ENCODE measurements around the gene WDR81. TPM values are rescaled to one million over a fixed set of nuclear protein-coding genes. Genes with fewer than 3 reads are reported as not detected.
"Not testable (repeated sequence)": the region's sequence is repeated elsewhere in the genome, so short reads cannot be mapped to it uniquely, and the experiment has no call there.

Gene WDR81
- total and polyA plus RNA-seq, 7 experiments from 2014 or later, result 9.8 to 55.1 (median 36.6) TPM

DNA sequence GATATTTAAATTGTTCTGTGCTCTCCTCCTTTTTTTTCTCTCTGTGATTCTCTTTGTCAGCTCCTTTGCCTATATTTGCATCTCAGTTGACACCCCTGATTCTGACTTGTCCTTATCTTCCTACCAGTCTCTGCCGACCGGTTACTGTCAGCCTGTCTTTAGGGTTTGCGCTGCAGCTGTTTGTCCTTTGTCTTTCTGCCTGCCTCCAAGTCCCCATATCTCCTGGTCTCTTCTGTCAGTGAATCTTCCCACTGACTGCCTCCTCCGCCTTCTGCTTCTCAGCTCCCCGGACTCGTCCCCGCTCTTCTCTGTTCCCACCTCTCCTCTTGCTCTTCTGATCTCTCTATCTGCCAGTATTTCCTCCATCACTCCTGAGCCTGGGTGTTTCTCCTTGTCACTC is 19.5 kb upstream of the WDR81 start:
- Mint-ChIP-seq H3K27ac (no peak overlapping the region), H3K27me3 (peaks cover 9 to 35% (median 21%) of the 10 kb centered on the region in 5 donors), H3K9me3 (no peaks in the 10 kb centered on the region), H3K36me3 (peaks cover 0 to 8% (median 0%) of the 10 kb centered on the region in 5 donors), H3K4me1 (peaks cover 0 to 8% (median 0%) of the 10 kb centered on the region in 7 donors), H3K4me3 (no peak overlapping the region)
- DNase-seq (no peak), ATAC-seq (no peak)
- intact Hi-C loops (cut with micrococcal nuclease), result no loop called here
- Histone ChIP-seq H3K4me1 (ENCODE audit: control insufficient read depth in 2 of 2, insufficient read depth in 2 of 2, low read length in 2 of 2) (peaks cover 0 to 4% of the 10 kb centered on the region in 2 donors), H3K27me3 (ENCODE audit: control insufficient read depth in 2 of 2, insufficient read depth in 2 of 2, low read length in 2 of 2) (no peaks in the 10 kb centered on the region), H3K4me3 (ENCODE audit: low read length) (no peak overlapping the region), H3K9me3 (ENCODE audit: control insufficient read depth in 2 of 3, low read length in 3 of 3) (no peaks in the 10 kb centered on the region), H3K27ac (ENCODE audit: low read depth, low read length) (no peak overlapping the region), H3K36me3 (ENCODE audit: control insufficient read depth in 2 of 3, insufficient read depth in 3 of 3, low read length in 3 of 3) (no peaks in the 10 kb centered on the region)
- POLR2A ChIA-PET, result no interaction called here
- CTCF ChIA-PET, result interaction anchor here (0.6 kb wide), 1 partner anchor 133 kb away, joined by 3 read pairs; no protein-coding TSS in a partner anchor

DNA sequence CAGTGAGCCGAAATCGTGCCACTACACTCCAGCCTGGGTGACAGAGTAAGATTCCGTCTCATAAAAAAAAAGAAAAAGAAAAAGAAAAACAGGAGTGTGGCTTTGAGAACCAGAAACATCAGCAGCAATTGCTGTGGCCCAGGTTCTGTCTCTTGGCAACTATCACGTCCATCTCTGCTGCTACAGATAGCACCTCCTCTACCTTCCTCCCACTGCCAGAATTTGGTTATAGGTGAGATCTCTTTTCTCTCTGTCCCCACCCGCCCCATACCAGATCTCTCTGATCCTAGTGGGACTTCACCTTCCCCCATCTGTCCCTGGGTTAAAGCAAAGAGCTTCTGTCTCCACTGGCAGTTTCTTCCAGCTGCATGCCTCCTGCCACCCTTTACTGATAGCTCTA is 17.4 kb upstream of the WDR81 start:
- Histone ChIP-seq H3K36me3 (ENCODE audit: control insufficient read depth in 2 of 3, insufficient read depth in 3 of 3, low read length in 3 of 3) (no peaks in the 10 kb centered on the region), H3K4me1 (ENCODE audit: control insufficient read depth in 2 of 2, insufficient read depth in 2 of 2, low read length in 2 of 2) (peaks cover 7 to 9% of the 10 kb centered on the region in 2 donors), H3K9me3 (ENCODE audit: control insufficient read depth in 2 of 3, low read length in 3 of 3) (no peaks in the 10 kb centered on the region), H3K27me3 (ENCODE audit: control insufficient read depth in 2 of 2, insufficient read depth in 2 of 2, low read length in 2 of 2) (no peaks in the 10 kb centered on the region), H3K4me3 (ENCODE audit: low read length) (no peak overlapping the region), H3K27ac (ENCODE audit: low read depth, low read length) (no peak overlapping the region)
- H3K4me1 Mint-ChIP-seq, result peaks cover 9 to 21% (median 14%) of the 10 kb centered on the region in 7 donors
- CTCF ChIA-PET, result no interaction called here
- no peak for DNase-seq
- ATAC-seq, result peak; percentile 68
- intact Hi-C loops (cut with micrococcal nuclease), result no loop called here
- POLR2A ChIA-PET, result no interaction called here
- no peak overlapping the region for H3K4me3 Mint-ChIP-seq
- no peaks in the 10 kb centered on the region for H3K9me3 Mint-ChIP-seq
- H3K27ac Mint-ChIP-seq, result no peak overlapping the region
- H3K36me3 Mint-ChIP-seq, result peaks cover 0 to 8% (median 0%) of the 10 kb centered on the region in 5 donors
- H3K27me3 Mint-ChIP-seq, result peaks cover 12 to 47% (median 21%) of the 10 kb centered on the region in 5 donors

DNA sequence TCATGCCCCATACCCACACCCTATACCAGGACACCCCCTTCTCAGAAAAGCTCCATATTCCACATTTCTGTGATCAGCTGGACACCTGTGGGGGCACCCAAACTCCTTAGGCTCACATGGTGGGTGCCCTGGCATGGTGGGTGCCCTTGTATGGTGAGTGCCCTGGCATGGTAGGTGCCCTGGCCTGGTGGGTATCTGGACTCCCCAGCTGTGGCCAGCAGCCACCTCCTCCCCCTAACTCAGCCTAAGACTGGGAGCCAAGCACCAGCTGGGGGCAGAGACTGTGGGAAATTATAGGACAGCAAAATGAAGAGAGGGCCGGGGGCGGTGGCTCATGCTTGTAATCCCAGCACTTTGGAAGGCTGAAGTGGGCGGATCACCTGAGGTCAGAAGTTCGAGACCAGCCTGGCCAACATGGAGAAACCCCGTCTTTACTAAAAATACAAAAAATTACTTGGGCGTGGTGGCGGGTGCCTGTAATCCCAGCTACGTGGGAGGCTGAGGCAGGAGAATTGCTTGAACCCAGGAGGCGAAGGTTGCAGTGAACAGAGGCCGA is 15.6 kb upstream of the WDR81 start:
- intact Hi-C loops (cut with micrococcal nuclease); H3K27ac ChIP-seq (ENCODE audit: low read depth, low read length); DNase-seq; H3K27me3 ChIP-seq (ENCODE audit: control insufficient read depth in 2 of 2, insufficient read depth in 2 of 2, low read length in 2 of 2); H3K9me3 Mint-ChIP-seq; H3K36me3 ChIP-seq (ENCODE audit: control insufficient read depth in 2 of 3, insufficient read depth in 3 of 3, low read length in 3 of 3); H3K4me1 ChIP-seq (ENCODE audit: control insufficient read depth in 2 of 2, insufficient read depth in 2 of 2, low read length in 2 of 2); H3K27ac Mint-ChIP-seq; H3K9me3 ChIP-seq (ENCODE audit: control insufficient read depth in 2 of 3, low read length in 3 of 3); ATAC-seq; CTCF ChIA-PET; H3K4me3 ChIP-seq (ENCODE audit: low read length): not testable (repeated sequence)
- POLR2A ChIA-PET, result interaction anchor here (0.5 to 0.7 kb wide), 2 partner anchors 16 to 161 kb away, joined by 3 to 5 read pairs; partner anchors contain the start of gene WDR81
- Mint-ChIP-seq H3K4me3 (peak overlapping the region in 9 of 10 donors; percentile 33 to 85 (median 47)), H3K36me3 (peaks cover 0 to 11% (median 0%) of the 10 kb centered on the region in 5 donors), H3K27me3 (peaks cover 13 to 47% (median 24%) of the 10 kb centered on the region in 5 donors), H3K4me1 (peaks cover 10 to 23% (median 17%) of the 10 kb centered on the region in 7 donors)

DNA sequence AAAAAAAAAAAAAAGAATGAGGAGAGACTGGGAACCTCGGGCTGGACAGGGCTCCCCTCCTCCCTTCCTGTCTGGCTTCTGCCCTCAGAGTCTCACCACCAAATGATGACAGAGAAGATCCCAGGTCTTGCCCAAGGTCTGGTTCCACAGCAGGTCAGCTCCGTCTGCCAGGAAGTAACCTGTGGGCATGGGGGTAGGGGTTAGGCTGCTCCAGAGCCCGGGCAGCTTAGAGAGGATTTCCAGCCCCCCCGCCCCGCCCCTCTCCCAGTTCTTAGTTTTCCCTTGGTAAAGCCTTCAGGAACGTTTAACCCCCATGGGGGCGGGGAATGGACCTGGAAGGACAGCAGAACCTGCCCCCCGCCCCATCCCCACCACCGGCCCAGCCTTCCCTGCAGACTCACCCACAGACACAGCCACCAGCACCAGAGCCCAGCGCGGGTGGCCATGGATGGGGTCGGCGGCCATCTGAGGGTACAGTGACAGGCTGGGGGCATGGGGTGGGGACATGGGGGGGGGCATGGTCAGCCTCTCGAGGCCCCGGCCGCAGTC is 15.0 kb upstream of the WDR81 start:
- Mint-ChIP-seq H3K4me1 (peaks cover 10 to 23% (median 20%) of the 10 kb centered on the region in 7 donors), H3K27me3 (peaks cover 13 to 47% (median 27%) of the 10 kb centered on the region in 5 donors), H3K4me3 (peak overlapping the region in 8 of 10 donors; percentile 33 to 85 (median 50)), H3K36me3 (peaks cover 0 to 13% (median 0%) of the 10 kb centered on the region in 5 donors), H3K9me3 (no peaks in the 10 kb centered on the region), H3K27ac (no peak overlapping the region)
- H3K27me3 ChIP-seq (ENCODE audit: control insufficient read depth in 2 of 2, insufficient read depth in 2 of 2, low read length in 2 of 2), result no peaks in the 10 kb centered on the region
- ChIA-PET CTCF (no interaction called here), POLR2A (interaction anchor here (0.6 kb wide), 1 partner anchor 464 kb away, joined by 3 read pairs; no protein-coding TSS in a partner anchor)
- DNase-seq (no peak), ATAC-seq (peak; percentile 10)
- no peaks in the 10 kb centered on the region for H3K9me3 ChIP-seq (ENCODE audit: control insufficient read depth in 2 of 3, low read length in 3 of 3)
- H3K4me1 ChIP-seq (ENCODE audit: control insufficient read depth in 2 of 2, insufficient read depth in 2 of 2, low read length in 2 of 2), result peaks cover 7 to 9% of the 10 kb centered on the region in 2 donors
- no peak overlapping the region for H3K27ac ChIP-seq (ENCODE audit: low read depth, low read length)
- no peaks in the 10 kb centered on the region for H3K36me3 ChIP-seq (ENCODE audit: control insufficient read depth in 2 of 3, insufficient read depth in 3 of 3, low read length in 3 of 3)
- intact Hi-C loops (cut with micrococcal nuclease), result no loop called here
- H3K4me3 ChIP-seq (ENCODE audit: low read length), result no peak overlapping the region

DNA sequence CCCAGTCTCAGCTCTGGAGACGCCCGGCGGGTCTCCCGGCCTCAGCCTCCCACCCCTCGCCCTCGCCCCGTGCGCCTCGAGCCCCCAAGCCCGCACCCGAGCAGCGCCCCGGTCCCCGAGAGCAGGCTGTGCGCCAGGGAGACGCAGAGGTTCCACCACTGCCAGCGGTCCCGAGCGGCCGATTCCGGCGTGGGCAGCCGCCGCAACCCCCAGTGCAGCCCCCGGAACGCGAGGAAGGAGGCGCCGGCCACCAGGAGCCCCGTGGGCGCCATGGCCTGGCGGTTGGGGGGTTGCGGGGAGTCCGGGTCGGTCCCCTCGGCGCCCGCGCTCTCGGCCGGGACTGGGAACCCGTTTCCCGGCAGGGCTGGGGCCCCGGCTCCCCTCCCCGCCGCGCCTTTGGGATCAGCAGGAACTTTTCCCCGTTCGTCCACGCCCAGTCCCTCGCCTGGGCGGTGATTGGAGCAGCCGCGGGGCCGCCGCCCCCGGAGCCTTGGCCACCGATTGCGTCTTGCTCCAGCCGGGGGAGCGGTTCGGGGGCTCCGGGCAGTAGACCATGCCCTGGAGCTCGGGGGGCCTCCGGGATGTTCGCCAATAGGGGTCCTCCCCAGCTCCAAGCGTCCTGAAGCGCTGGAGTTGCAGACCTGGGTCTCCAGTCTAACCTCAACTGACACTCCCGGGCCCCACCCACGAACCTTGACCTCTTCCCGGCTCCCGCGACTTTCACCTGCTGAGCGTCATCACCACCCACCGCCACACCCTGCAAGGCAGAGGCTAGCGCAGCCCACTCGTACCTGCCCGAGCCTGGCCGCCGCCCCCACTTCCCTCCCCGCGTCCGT is 14.3 kb upstream of the WDR81 start, which contains the start of gene TLCD2:
TSS of gene TLCD2 (minus strand) at position 407 of the 836 bp plus-strand sequence. CDS start at position 272, 135 bp downstream.
- ChIA-PET CTCF (interaction anchor here (1.2 kb wide), 1 partner anchor 31 kb away, joined by 3 read pairs; no protein-coding TSS in a partner anchor), POLR2A (interaction anchor here (0.6 kb wide), 1 partner anchor 463 kb away, joined by 3 read pairs; no protein-coding TSS in a partner anchor)
- Histone ChIP-seq H3K4me3 (ENCODE audit: low read length) (peak within 1 kb of the TSS; percentile 47), H3K9me3 (ENCODE audit: control insufficient read depth in 2 of 3, low read length in 3 of 3) (no peaks in the 10 kb centered on the region), H3K36me3 (ENCODE audit: control insufficient read depth in 2 of 3, insufficient read depth in 3 of 3, low read length in 3 of 3) (no peaks in the 10 kb centered on the region), H3K27ac (ENCODE audit: low read depth, low read length) (peak within 1 kb of the TSS; percentile 25), H3K27me3 (ENCODE audit: control insufficient read depth in 2 of 2, insufficient read depth in 2 of 2, low read length in 2 of 2) (peaks cover 0 to 6% of the 10 kb centered on the region in 2 donors), H3K4me1 (ENCODE audit: control insufficient read depth in 2 of 2, insufficient read depth in 2 of 2, low read length in 2 of 2) (peaks cover 11 to 16% of the 10 kb centered on the region in 2 donors)
- Mint-ChIP-seq H3K27me3 (peaks cover 10 to 42% (median 24%) of the 10 kb centered on the region in 5 donors), H3K4me3 (peak within 1 kb of the TSS; percentile 37 to 88 (median 75)), H3K4me1 (peaks cover 10 to 27% (median 20%) of the 10 kb centered on the region in 7 donors), H3K36me3 (peaks cover 0 to 13% (median 0%) of the 10 kb centered on the region in 5 donors), H3K27ac (peak within 1 kb of the TSS in 4 of 9 donors; percentile 6 to 77 (median 42)), H3K9me3 (no peaks in the 10 kb centered on the region)
- intact Hi-C loops (cut with micrococcal nuclease), result no loop called here
- peak; percentile 14 for ATAC-seq
- peak in 1 of 9 donors; percentile 45 for DNase-seq

Measured in naive thymus-derived CD4-positive, alpha-beta T cell (primary cell).